ENCODE results near the gene MKLN1. TPM values are rescaled to one million over a fixed set of nuclear protein-coding genes. Genes with fewer than 3 reads are reported as not detected.

Gene MKLN1
- total RNA-seq, 1 experiment from 2014 or later, result 34.3 TPM

DNA sequence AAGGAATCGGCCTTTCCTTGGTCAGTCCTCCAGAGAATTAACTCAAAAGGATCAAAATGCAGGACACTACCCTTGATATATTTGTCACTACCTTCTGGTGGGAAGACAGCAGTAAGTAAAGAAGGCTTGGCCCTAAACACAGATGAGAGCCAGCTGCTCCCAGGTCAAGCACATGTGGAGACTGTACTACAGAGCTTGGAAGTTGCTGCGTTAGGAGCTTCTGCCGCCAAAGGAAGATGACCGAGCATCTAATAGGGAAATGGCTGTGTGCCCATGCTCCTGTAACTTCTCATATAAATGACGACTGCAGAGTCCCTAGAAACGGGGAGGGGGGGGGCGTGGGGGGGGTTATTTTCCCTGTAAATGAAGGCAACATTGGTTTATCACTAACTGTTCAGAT, 169.8 kb downstream of the MKLN1 start:
- Histone ChIP-seq H3K4me2 (ENCODE audit: insufficient read depth, insufficient read length, low read length) (no peak overlapping the region), H3K27ac (ENCODE audit: insufficient read length, low read depth, low read length) (no peak overlapping the region)
- no peak for DNase-seq

More for the DNA sequence above, 169.8 kb downstream of the MKLN1 start:
- H4K5ac ChIP-seq (ENCODE audit: insufficient read length, low read depth, low read length), result no peak overlapping the region
- H3K4me1 Mint-ChIP-seq, result peaks cover under 1 to 2% of the 10 kb centered on the region in 2 experiments; a peak in 2 of 4 replicates
- H3K79me2 ChIP-seq (ENCODE audit: insufficient read depth, low read length), result no peaks in the 10 kb centered on the region
- H3K18ac ChIP-seq (ENCODE audit: insufficient read length, low read depth, low read length), result no peak overlapping the region
- no peak overlapping the region for H2AFZ ChIP-seq (ENCODE audit: low read length)
- peaks cover 17 to 51% (median 39%) of the 10 kb centered on the region in 3 experiments for H3K36me3 Mint-ChIP-seq (ENCODE audit: insufficient read depth in 1 of 3, low read depth in 3 of 3)
- H3K27ac Mint-ChIP-seq, result peak overlapping the region in 2 of 3 experiments; percentile 31 to 94; a peak in 3 of 7 replicates
- no peak overlapping the region for H2BK15ac ChIP-seq (ENCODE audit: low read depth, low read length)
- H3K4me3 Mint-ChIP-seq, result no peak overlapping the region
- WGBS (ENCODE audit: extremely low coverage, insufficient read length, low lambda C conversion rate), result no CpG with 5 or more reads among the region's 7 CpGs
- H3K4me1 ChIP-seq (ENCODE audit: insufficient read depth, low read length), result no peaks in the 10 kb centered on the region
- no peak overlapping the region for H3K4ac ChIP-seq (ENCODE audit: low read depth, low read length)
- no peaks in the 10 kb centered on the region; the same call in 1 of the 2 replicates for H3K27me3 Mint-ChIP-seq (ENCODE audit: low read depth)
- H3K9ac ChIP-seq (ENCODE audit: extremely low read depth, insufficient read length, low read length), result no peak overlapping the region
- no peak overlapping the region for H4K8ac ChIP-seq (replicated peaks; ENCODE audit: insufficient read length, low read depth, low read length)
- no peak overlapping the region for H2AK5ac ChIP-seq (ENCODE audit: insufficient read length, low read length)
- H3K9me3 ChIP-seq (ENCODE audit: control insufficient read depth, low read depth, low read length), result no peaks in the 10 kb centered on the region
- no peaks in the 10 kb centered on the region for H3K27me3 ChIP-seq (ENCODE audit: insufficient read depth, low read length)
- H2BK5ac ChIP-seq (ENCODE audit: insufficient read length, low read length), result no peak overlapping the region
- H2BK12ac ChIP-seq (ENCODE audit: insufficient read length, low read depth, low read length), result no peak overlapping the region
- no peaks in the 10 kb centered on the region for H3K79me1 ChIP-seq (ENCODE audit: insufficient read depth, low read depth, low read length, poor library complexity, severe bottlenecking)
- no peak overlapping the region for H2BK20ac ChIP-seq (ENCODE audit: low read depth, low read length, poor library complexity, severe bottlenecking)
- H2BK120ac ChIP-seq (ENCODE audit: low read depth, low read length, poor library complexity, severe bottlenecking), result no peak overlapping the region
- no peak overlapping the region for H3K56ac ChIP-seq (ENCODE audit: insufficient read length, low read depth, low read length)
- H4K20me1 ChIP-seq (ENCODE audit: control insufficient read depth, insufficient read depth, insufficient read length), result no peaks in the 10 kb centered on the region
- H3K23me2 ChIP-seq (ENCODE audit: insufficient read length, low read depth, low read length, poor library complexity, severe bottlenecking), result no peaks in the 10 kb centered on the region
- no peak overlapping the region for H3K14ac ChIP-seq (ENCODE audit: insufficient read depth, low read length)
- H3K23ac ChIP-seq (ENCODE audit: insufficient read length, low read depth, low read length), result no peak overlapping the region
- no peak overlapping the region for H3T11ph ChIP-seq (ENCODE audit: low read length)
- TF ChIP-seq, protein P1, sequence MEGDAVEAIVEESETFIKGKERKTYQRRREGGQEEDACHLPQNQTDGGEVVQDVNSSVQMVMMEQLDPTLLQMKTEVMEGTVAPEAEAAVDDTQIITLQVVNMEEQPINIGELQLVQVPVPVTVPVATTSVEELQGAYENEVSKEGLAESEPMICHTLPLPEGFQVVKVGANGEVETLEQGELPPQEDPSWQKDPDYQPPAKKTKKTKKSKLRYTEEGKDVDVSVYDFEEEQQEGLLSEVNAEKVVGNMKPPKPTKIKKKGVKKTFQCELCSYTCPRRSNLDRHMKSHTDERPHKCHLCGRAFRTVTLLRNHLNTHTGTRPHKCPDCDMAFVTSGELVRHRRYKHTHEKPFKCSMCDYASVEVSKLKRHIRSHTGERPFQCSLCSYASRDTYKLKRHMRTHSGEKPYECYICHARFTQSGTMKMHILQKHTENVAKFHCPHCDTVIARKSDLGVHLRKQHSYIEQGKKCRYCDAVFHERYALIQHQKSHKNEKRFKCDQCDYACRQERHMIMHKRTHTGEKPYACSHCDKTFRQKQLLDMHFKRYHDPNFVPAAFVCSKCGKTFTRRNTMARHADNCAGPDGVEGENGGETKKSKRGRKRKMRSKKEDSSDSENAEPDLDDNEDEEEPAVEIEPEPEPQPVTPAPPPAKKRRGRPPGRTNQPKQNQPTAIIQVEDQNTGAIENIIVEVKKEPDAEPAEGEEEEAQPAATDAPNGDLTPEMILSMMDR (conservative IDR thresholded peaks at IDR 0.05), result no peak
- no peak overlapping the region for H4K91ac ChIP-seq (ENCODE audit: insufficient read length, low read depth, low read length)
- H3K9me3 Mint-ChIP-seq, result no peaks in the 10 kb centered on the region
